PFSK-1 (cell line): Measurements from ENCODE around the gene HOXB9.

ENCODE experiments used
- FOXP2 ChIP-seq: optimal IDR thresholded peaks from 2 replicates; pipeline ENCODE3; 2011; ENCODE audit warnings: borderline replicate concordance, control low read depth, inconsistent platforms; ENCODE audit not compliant: insufficient read depth; ENCODE audit errors: extremely low read length, extremely low read depth
- POLR2AphosphoS5 ChIP-seq: IDR thresholded peaks from 2 replicates; pipeline ENCODE4 v1.6.1; 2012; ENCODE audit warnings: low read depth, mild to moderate bottlenecking, control low read depth, low read length, moderate library complexity
- SIN3A ChIP-seq: IDR thresholded peaks from 2 replicates; pipeline ENCODE4 v1.6.1; 2012; ENCODE audit warnings: mild to moderate bottlenecking, low read length, moderate library complexity, borderline replicate concordance; ENCODE audit not compliant: insufficient read depth
- TF ChIP-seq, protein P1 (sequence below), 2 experiments: IDR thresholded peaks; 2 replicates each; pipeline versions ENCODE4 v1.6.1 to v1.8.0; 2011 to 2012; ENCODE audit warnings: low read depth in 2 of 2, low read length in 2 of 2, control low read depth in 1 of 2, inconsistent platforms in 1 of 2, mild to moderate bottlenecking in 1 of 2, moderate library complexity in 1 of 2; ENCODE audit not compliant: insufficient read depth in 1 of 2

Gene HOXB9

DNA sequence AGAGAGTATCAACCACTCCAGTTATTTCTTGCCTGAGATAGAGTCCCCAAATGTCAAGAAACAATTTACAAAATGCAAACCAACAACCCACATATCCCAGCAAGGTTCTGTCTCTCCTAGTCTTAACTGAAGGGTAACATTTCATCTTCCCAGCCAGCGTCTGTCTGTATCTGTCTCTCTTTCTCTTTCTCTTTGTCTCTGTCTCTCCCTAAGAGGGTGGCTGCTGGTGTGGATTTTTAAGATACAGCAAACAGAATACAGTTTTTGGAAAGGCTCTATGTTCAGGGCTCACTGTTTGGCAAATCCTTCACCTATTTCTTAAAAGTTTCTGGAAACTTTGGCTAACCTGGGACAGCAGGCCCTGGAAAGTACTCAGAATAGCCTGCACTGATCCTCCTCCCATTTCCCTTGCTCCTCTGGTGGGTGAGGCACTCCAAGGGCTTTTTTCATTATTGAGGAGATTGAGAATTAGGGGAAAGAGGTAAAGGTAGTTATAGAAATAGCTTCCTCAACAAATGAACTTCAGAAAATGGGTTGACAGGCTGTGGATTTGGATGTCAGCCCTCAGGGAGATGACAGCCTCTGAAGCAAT lies 54.2 kb downstream of the HOXB9 start:
- no peak for TF ChIP-seq POLR2AphosphoS5
- TF ChIP-seq, protein P1, sequence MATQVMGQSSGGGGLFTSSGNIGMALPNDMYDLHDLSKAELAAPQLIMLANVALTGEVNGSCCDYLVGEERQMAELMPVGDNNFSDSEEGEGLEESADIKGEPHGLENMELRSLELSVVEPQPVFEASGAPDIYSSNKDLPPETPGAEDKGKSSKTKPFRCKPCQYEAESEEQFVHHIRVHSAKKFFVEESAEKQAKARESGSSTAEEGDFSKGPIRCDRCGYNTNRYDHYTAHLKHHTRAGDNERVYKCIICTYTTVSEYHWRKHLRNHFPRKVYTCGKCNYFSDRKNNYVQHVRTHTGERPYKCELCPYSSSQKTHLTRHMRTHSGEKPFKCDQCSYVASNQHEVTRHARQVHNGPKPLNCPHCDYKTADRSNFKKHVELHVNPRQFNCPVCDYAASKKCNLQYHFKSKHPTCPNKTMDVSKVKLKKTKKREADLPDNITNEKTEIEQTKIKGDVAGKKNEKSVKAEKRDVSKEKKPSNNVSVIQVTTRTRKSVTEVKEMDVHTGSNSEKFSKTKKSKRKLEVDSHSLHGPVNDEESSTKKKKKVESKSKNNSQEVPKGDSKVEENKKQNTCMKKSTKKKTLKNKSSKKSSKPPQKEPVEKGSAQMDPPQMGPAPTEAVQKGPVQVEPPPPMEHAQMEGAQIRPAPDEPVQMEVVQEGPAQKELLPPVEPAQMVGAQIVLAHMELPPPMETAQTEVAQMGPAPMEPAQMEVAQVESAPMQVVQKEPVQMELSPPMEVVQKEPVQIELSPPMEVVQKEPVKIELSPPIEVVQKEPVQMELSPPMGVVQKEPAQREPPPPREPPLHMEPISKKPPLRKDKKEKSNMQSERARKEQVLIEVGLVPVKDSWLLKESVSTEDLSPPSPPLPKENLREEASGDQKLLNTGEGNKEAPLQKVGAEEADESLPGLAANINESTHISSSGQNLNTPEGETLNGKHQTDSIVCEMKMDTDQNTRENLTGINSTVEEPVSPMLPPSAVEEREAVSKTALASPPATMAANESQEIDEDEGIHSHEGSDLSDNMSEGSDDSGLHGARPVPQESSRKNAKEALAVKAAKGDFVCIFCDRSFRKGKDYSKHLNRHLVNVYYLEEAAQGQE (IDR thresholded peaks at IDR 0.05; ENCODE audit: insufficient read depth in 1 of 2, low read depth in 2 of 2, low read length in 2 of 2) = no peak
- TF ChIP-seq FOXP2 = no peak
- TF ChIP-seq SIN3A = no peak
